ENCODE results near the gene MEF2C.

- no peak for TF ChIP-seq REST (IDR thresholded peaks at IDR 0.05; ENCODE audit: insufficient read depth in 1 of 2, low read depth in 2 of 2, low read length in 1 of 2)
- no peak for TF ChIP-seq CTCF (IDR thresholded peaks at IDR 0.05)
- no peak for TF ChIP-seq POLR2AphosphoS5 (IDR thresholded peaks at IDR 0.05; ENCODE audit: low read depth, low read length)
- TF ChIP-seq TCF7L2 (IDR thresholded peaks at IDR 0.05; ENCODE audit: low read depth, low read length), result no peak
- TF ChIP-seq SIN3A (IDR thresholded peaks at IDR 0.05; ENCODE audit: borderline replicate concordance, insufficient read depth, low read depth, low read length), result no peak
Measured at GRCh38 chr5:88708682-88709398, 174.1 kb downstream of the MEF2C start.
